Breast epithelium (tissue), 3 donors: ENCODE results near the gene ANTXR1.

Experiments
- POLR2A ChIP-seq: fragments of 450-650 bp; IDR thresholded peaks from one replicate; pipeline ENCODE4 v1.6.1; 2016; ENCODE audit warnings: antibody characterized with exemption, mild to moderate bottlenecking, moderate library complexity
- TF ChIP-seq, protein P1 (sequence below), 3 donors: fragments of 450-650 bp; IDR thresholded peaks; one replicate each; pipeline ENCODE4 v1.5.1; 2016 to 2017; ENCODE audit warnings: antibody characterized with exemption in 3 of 3, mild to moderate bottlenecking in 3 of 3, moderate library complexity in 3 of 3

DNA sequence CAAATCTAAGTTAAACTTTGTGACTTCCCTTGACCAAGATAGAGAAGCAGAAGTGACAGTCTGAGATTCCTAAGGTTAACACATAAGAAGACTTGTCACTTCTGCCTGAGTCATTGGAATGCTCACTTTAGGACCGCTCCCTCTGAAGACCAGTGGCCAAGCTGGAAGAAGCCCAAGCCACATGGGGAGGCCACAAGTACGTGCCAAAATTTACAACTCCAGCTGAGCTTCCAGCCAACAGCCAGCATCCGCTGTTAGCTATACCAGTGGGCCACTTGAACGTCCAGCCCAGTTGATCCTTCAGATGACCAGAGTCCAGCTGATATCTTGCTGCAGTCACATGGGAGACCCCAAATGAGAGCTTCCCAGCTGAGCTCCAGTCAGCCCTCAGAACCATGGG is 18.1 kb upstream of the ANTXR1 start:
- TF ChIP-seq, protein P1, sequence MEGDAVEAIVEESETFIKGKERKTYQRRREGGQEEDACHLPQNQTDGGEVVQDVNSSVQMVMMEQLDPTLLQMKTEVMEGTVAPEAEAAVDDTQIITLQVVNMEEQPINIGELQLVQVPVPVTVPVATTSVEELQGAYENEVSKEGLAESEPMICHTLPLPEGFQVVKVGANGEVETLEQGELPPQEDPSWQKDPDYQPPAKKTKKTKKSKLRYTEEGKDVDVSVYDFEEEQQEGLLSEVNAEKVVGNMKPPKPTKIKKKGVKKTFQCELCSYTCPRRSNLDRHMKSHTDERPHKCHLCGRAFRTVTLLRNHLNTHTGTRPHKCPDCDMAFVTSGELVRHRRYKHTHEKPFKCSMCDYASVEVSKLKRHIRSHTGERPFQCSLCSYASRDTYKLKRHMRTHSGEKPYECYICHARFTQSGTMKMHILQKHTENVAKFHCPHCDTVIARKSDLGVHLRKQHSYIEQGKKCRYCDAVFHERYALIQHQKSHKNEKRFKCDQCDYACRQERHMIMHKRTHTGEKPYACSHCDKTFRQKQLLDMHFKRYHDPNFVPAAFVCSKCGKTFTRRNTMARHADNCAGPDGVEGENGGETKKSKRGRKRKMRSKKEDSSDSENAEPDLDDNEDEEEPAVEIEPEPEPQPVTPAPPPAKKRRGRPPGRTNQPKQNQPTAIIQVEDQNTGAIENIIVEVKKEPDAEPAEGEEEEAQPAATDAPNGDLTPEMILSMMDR (IDR thresholded peaks at IDR 0.05): no peak
- no peak for TF ChIP-seq POLR2A
